HCT116 (cell line): ENCODE measurements around the gene CACNA1S.

ENCODE experiments used
- EZH2 ChIP-seq: fragments of 200-600 bp; sonication (generic); IDR thresholded peaks from 2 replicates; pipeline ENCODE4 v1.6.1; 2017; ENCODE audit warnings: antibody characterized with exemption, mixed run types
- EZH2phosphoT487 ChIP-seq: fragments of 200-600 bp; IDR thresholded peaks from 2 replicates; pipeline ENCODE4 v1.6.1; 2018; ENCODE audit warnings: antibody characterized with exemption, borderline replicate concordance
- FOSL1 ChIP-seq: IDR thresholded peaks from 2 replicates; pipeline ENCODE4 v1.6.1; 2012; ENCODE audit warnings: low read depth
- JUND ChIP-seq: IDR thresholded peaks from 2 replicates; pipeline ENCODE4 v1.6.1; 2012
- POLR2A ChIP-seq: IDR thresholded peaks from 2 replicates; pipeline ENCODE4 v1.7.0; 2011; ENCODE audit warnings: borderline replicate concordance; ENCODE audit not compliant: insufficient read depth, insufficient read length; ENCODE audit errors: extremely low read depth
- POLR2AphosphoS5 ChIP-seq: IDR thresholded peaks from 2 replicates; pipeline ENCODE4 v1.6.1; 2011; ENCODE audit warnings: mild to moderate bottlenecking, low read depth, low read length, moderate library complexity
- RAD21 ChIP-seq: IDR thresholded peaks from 2 replicates; pipeline ENCODE4 v1.6.1; 2012; ENCODE audit warnings: low read depth, mild to moderate bottlenecking
- SIN3A ChIP-seq: IDR thresholded peaks from 2 replicates; pipeline ENCODE4 v1.6.1; 2012; ENCODE audit warnings: low read depth
- SP1 ChIP-seq: IDR thresholded peaks from 2 replicates; pipeline ENCODE4 v1.6.1; 2012; ENCODE audit warnings: low read depth
- SRF ChIP-seq: IDR thresholded peaks from 2 replicates; pipeline ENCODE4 v1.6.1; 2012; ENCODE audit warnings: low read depth
- TF ChIP-seq, protein P1 (sequence below), 3 experiments: fragments of 200-600 bp in 1 of 3; sonication (generic) in 1 of 3; IDR thresholded peaks in 2 of 3; conservative IDR thresholded peaks in 1 of 3; 2 replicates each; pipeline ENCODE4 v1.5.1; 2012 to 2017; ENCODE audit warnings: low read depth in 2 of 3, low read length in 2 of 3, antibody characterized with exemption in 1 of 3, borderline replicate concordance in 1 of 3, control low read depth in 1 of 3, mild to moderate bottlenecking in 1 of 3, mixed read lengths in 1 of 3, mixed run types in 1 of 3, moderate library complexity in 1 of 3; ENCODE audit not compliant: insufficient read depth in 1 of 3
- TF ChIP-seq, protein P2 (sequence below): IDR thresholded peaks from 2 replicates; pipeline ENCODE4 v1.6.1; 2012

DNA sequence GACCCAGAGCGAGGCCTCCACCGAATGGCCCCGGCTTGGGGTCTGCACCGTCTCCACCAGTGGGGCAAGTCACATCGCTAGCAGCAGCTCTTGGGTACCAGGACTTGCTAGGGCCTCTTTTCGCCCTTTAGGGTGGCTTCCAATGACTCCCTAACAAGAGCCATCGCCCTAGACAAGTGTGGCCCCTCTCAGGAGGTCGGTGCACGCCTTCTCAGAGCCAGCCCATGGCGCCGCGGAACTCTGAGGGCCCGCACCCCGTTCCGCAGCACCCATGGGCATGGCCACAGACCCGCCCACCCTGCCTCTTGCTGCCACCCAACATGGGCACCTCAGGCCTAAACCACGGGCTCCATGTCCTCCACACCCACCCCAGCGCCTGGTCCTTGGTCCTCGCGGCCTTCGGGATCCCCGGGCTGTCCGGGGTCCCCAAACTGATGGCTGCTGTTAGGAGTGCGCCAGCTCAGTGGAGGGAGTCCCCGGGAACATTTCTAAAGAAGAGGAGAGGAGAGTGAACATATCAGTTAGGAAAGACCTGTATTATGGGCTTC, 3.2 kb upstream of the CACNA1S start:
- no peak for TF ChIP-seq POLR2A
- TF ChIP-seq, protein P1, sequence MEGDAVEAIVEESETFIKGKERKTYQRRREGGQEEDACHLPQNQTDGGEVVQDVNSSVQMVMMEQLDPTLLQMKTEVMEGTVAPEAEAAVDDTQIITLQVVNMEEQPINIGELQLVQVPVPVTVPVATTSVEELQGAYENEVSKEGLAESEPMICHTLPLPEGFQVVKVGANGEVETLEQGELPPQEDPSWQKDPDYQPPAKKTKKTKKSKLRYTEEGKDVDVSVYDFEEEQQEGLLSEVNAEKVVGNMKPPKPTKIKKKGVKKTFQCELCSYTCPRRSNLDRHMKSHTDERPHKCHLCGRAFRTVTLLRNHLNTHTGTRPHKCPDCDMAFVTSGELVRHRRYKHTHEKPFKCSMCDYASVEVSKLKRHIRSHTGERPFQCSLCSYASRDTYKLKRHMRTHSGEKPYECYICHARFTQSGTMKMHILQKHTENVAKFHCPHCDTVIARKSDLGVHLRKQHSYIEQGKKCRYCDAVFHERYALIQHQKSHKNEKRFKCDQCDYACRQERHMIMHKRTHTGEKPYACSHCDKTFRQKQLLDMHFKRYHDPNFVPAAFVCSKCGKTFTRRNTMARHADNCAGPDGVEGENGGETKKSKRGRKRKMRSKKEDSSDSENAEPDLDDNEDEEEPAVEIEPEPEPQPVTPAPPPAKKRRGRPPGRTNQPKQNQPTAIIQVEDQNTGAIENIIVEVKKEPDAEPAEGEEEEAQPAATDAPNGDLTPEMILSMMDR (IDR thresholded peaks at IDR 0.05 in 2 of 3, conservative IDR thresholded peaks at IDR 0.05 in 1 of 3; ENCODE audit: borderline replicate concordance in 1 of 3, insufficient read depth in 1 of 3, low read depth in 2 of 3, low read length in 2 of 3) = no peak
- TF ChIP-seq POLR2AphosphoS5 = no peak
- TF ChIP-seq SRF = no peak
- TF ChIP-seq SP1 = no peak
- TF ChIP-seq, protein P2, sequence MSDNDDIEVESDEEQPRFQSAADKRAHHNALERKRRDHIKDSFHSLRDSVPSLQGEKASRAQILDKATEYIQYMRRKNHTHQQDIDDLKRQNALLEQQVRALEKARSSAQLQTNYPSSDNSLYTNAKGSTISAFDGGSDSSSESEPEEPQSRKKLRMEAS = no peak
- no peak for TF ChIP-seq RAD21
- TF ChIP-seq JUND = no peak
- TF ChIP-seq FOSL1 = no peak
- no peak for TF ChIP-seq SIN3A
- TF ChIP-seq EZH2phosphoT487 = no peak
- no peak for TF ChIP-seq EZH2
